Measurements from ENCODE around the gene CELF1. TPM values are rescaled to one million over a fixed set of nuclear protein-coding genes. Genes with fewer than 3 reads are reported as not detected.

CELF1 gene
- total RNA-seq, 1 donor from 2014 or later: 88.6 TPM

DNA sequence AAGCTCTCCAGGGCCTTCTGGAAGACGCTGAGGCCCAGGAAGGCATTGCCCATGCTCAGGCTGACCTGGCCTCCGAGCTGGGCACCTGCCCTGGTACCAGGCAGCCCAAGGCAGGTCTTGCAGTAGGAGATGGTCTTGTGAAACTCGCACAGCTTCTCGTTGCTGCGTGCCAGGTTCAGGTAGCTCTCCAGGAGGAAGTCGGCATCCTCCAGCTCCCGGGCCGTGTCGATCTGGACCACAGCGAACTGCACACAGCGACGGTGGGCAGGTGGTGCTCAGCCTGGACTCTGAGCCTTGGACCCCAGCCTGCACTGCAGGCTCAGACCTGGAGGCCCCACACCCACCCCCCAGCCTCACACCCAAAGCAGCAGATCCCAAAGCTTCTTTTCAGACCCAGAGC, 105.0 kb downstream of the CELF1 start:
- intact Hi-C loops (cut with micrococcal nuclease): loop anchor here (10.0 kb wide), 1 partner anchor 63 kb away; no protein-coding TSS in a partner anchor
- Histone ChIP-seq H3K9me3 (replicated peaks) (no peaks in the 10 kb centered on the region), H3K36me3 (no peaks in the 10 kb centered on the region), H3K27ac (replicated peaks) (no peak overlapping the region), H3K4me1 (peaks cover 7% of the 10 kb centered on the region), H3K4me3 (no peak overlapping the region), H3K27me3 (ENCODE audit: low read depth) (no peaks in the 10 kb centered on the region)
- DNase-seq: no peak
- TF ChIP-seq, protein P1, sequence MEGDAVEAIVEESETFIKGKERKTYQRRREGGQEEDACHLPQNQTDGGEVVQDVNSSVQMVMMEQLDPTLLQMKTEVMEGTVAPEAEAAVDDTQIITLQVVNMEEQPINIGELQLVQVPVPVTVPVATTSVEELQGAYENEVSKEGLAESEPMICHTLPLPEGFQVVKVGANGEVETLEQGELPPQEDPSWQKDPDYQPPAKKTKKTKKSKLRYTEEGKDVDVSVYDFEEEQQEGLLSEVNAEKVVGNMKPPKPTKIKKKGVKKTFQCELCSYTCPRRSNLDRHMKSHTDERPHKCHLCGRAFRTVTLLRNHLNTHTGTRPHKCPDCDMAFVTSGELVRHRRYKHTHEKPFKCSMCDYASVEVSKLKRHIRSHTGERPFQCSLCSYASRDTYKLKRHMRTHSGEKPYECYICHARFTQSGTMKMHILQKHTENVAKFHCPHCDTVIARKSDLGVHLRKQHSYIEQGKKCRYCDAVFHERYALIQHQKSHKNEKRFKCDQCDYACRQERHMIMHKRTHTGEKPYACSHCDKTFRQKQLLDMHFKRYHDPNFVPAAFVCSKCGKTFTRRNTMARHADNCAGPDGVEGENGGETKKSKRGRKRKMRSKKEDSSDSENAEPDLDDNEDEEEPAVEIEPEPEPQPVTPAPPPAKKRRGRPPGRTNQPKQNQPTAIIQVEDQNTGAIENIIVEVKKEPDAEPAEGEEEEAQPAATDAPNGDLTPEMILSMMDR (IDR thresholded peaks at IDR 0.05; ENCODE audit: borderline replicate concordance): no peak

DNA sequence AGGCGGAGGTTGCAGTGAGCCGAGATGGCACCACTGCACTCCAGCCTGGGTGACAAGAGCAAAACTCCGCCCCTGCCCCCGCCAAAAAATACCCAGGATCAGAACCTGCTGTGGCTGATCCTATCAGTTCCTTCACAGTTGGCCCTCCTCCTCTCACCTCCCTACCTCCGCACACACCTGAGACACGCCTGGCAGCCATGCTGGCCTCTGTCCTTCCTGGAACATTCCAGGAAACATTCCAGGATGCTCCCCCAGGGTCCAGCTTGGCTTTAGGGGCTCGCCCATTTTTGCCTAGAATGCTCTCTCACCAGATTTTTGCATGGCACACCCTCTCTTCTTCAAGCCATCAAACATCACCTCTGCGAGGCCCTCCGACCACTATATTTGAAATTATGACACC, 106.1 kb downstream of the CELF1 start:
- no peak overlapping the region for H3K27ac ChIP-seq (replicated peaks)
- intact Hi-C loops (cut with micrococcal nuclease): loop anchor here (10.0 kb wide), 1 partner anchor 62 kb away; no protein-coding TSS in a partner anchor
- no peak overlapping the region for H3K4me3 ChIP-seq
- DNase-seq: no peak
- TF ChIP-seq, protein P1 (IDR thresholded peaks at IDR 0.05; ENCODE audit: borderline replicate concordance): no peak
- peaks cover 12% of the 10 kb centered on the region for H3K4me1 ChIP-seq
- H3K36me3 ChIP-seq: no peaks in the 10 kb centered on the region
- H3K27me3 ChIP-seq (ENCODE audit: low read depth): no peaks in the 10 kb centered on the region
- no peaks in the 10 kb centered on the region for H3K9me3 ChIP-seq (replicated peaks)

DNA sequence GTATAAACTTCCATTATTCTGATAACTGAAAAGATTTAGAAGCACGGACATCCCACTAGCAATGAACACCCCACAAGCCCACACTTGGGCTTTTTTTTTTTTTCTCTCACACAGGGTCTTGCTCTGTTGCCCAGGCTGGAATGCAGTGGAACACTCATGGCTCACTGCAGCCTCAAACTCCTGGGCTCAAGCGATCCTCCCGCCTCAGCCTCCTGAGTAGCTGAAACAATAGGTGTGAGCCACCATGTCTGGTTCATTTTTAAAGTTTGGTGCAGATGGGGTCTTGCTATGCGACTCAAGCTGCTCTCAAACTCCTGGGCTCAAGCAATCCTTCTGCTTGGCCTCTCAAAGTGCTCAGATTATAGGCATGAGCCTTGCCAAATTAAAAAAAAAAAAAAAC, 107.1 kb downstream of the CELF1 start:
- Histone ChIP-seq H3K27ac (replicated peaks) (no peak overlapping the region), H3K27me3 (ENCODE audit: low read depth) (no peaks in the 10 kb centered on the region), H3K9me3 (replicated peaks) (no peaks in the 10 kb centered on the region), H3K4me1 (peaks cover 12% of the 10 kb centered on the region), H3K4me3 (no peak overlapping the region), H3K36me3 (no peaks in the 10 kb centered on the region)
- TF ChIP-seq, protein P1 (IDR thresholded peaks at IDR 0.05; ENCODE audit: borderline replicate concordance): no peak
- intact Hi-C loops (cut with micrococcal nuclease): loop anchor here (10.0 kb wide), 1 partner anchor 61 kb away; no protein-coding TSS in a partner anchor
- no peak for DNase-seq

DNA sequence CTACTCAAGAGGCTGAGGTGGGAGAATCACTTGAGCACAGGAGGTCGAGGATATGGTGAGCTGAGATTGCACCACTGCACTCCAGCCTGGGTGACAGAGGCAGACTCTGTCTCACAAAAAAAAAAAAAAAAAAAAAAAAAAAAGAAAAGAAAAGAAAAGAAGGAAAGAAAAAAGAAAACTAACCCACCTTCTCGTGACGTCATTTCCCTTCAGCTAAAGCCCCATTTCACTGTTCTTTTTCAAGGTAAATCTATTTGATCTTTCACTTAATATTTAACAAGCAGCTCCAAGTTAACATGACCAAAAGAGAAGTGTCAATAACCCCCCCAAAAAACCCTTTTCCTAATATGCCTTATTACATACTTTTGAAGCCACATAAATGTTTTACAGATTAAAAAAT, 109.1 kb downstream of the CELF1 start:
- Histone ChIP-seq H3K36me3 (no peaks in the 10 kb centered on the region), H3K27ac (replicated peaks) (no peak overlapping the region), H3K4me1 (peaks cover 12% of the 10 kb centered on the region), H3K4me3 (no peak overlapping the region), H3K27me3 (ENCODE audit: low read depth) (no peaks in the 10 kb centered on the region), H3K9me3 (replicated peaks) (no peaks in the 10 kb centered on the region)
- TF ChIP-seq, protein P1 (IDR thresholded peaks at IDR 0.05; ENCODE audit: borderline replicate concordance): no peak
- intact Hi-C loops (cut with micrococcal nuclease): loop anchor here (10.0 kb wide), 1 partner anchor 59 kb away; no protein-coding TSS in a partner anchor
- no peak for DNase-seq

- intact Hi-C loops (cut with micrococcal nuclease): loop anchor here (10.0 kb wide), 1 partner anchor 58 kb away; no protein-coding TSS in a partner anchor
- no peak for DNase-seq
- no peaks in the 10 kb centered on the region for H3K36me3 ChIP-seq
- TF ChIP-seq, protein P1 (IDR thresholded peaks at IDR 0.05; ENCODE audit: borderline replicate concordance): no peak
- H3K4me3 ChIP-seq: no peak overlapping the region
- H3K9me3 ChIP-seq (replicated peaks): no peaks in the 10 kb centered on the region
- H3K27me3 ChIP-seq (ENCODE audit: low read depth): no peaks in the 10 kb centered on the region
- peaks cover 12% of the 10 kb centered on the region for H3K4me1 ChIP-seq
- H3K27ac ChIP-seq (replicated peaks): peak overlapping the region; percentile 74
Observed at GRCh38 chr11:47443028-47443700, 109.8 kb downstream of the CELF1 start.
